Eye (tissue), 1 donor: ENCODE data around the gene LAMTOR2.
A peak's percentile ranks its signal among the peaks of the same experiment; 100 is the strongest.

ENCODE experiments used
- DNase-seq: peaks from one replicate; pipeline ENCODE4 v3.0.0-alpha.2; 2015

The LAMTOR2 gene

GRCh38 chr1:156100205-156100995, 45.8 kb downstream of the LAMTOR2 start:
- DNase-seq, result no peak

GRCh38 chr1:156101880-156102279, 47.3 kb downstream of the LAMTOR2 start:
- DNase-seq, result no peak

- DNase-seq, result peak; percentile 69
Measured at GRCh38 chr1:156102633-156103511, 48.3 kb downstream of the LAMTOR2 start.

GRCh38 chr1:156103521-156103947, 49.0 kb downstream of the LAMTOR2 start:
- DNase-seq, result no peak

GRCh38 chr1:156104065-156104810, 49.7 kb downstream of the LAMTOR2 start:
- DNase-seq, result peak; percentile 81

GRCh38 chr1:156104861-156105832, 50.6 kb downstream of the LAMTOR2 start:
- no peak for DNase-seq

- DNase-seq, result peak; percentile 69
Measured at GRCh38 chr1:156106624-156107488, 52.3 kb downstream of the LAMTOR2 start.

- no peak for DNase-seq
Measured at GRCh38 chr1:156108057-156108456, 53.5 kb downstream of the LAMTOR2 start.
